Ovary (tissue), 9 donors: Measurements from ENCODE around the gene PMF1. TPM values are rescaled to one million over a fixed set of nuclear protein-coding genes. Genes with fewer than 3 reads are reported as not detected.

Experiments
- DNase-seq, 5 donors: peaks; one replicate each; pipeline ENCODE4 v3.0.0-alpha.2; 2019 to 2020
- H3K27ac ChIP-seq, 2 donors: fragments of 200-600 bp; one replicate each; pipeline versions ENCODE4 v1.5.1 to v1.8.0; 2019 to 2022
- H3K27me3 ChIP-seq: fragments of 200-600 bp; one replicate; pipeline ENCODE4 v1.8.0; 2022
- H3K36me3 ChIP-seq: fragments of 200-600 bp; sonication (generic); one replicate; pipeline ENCODE4 v1.5.1; 2019
- H3K4me1 ChIP-seq: one replicate; pipeline ENCODE4 v1.8.1; 2013; ENCODE audit warnings: mild to moderate bottlenecking, moderate library complexity; ENCODE audit not compliant: insufficient read depth
- H3K4me3 ChIP-seq: fragments of 200-600 bp; sonication (generic); one replicate; pipeline ENCODE4 v1.5.1; 2017
- H3K9me3 ChIP-seq, 2 donors: fragments of 200-600 bp in 1 of 2; sonication (generic) in 1 of 2; one replicate each; pipeline versions ENCODE4 v1.5.1 to v1.8.1; 2013 to 2019; ENCODE audit warnings: mild to moderate bottlenecking in 1 of 2, moderate library complexity in 1 of 2
- EP300 ChIP-seq: sonication (generic); formaldehyde crosslinking; IDR thresholded peaks from one replicate; pipeline ENCODE4 v1.6.1; 2017; ENCODE audit warnings: antibody characterized with exemption
- POLR2A ChIP-seq: fragments of 450-650 bp; IDR thresholded peaks from one replicate; pipeline ENCODE4 v1.6.1; 2017; ENCODE audit warnings: antibody characterized with exemption, mild to moderate bottlenecking, moderate library complexity
- WGBS, 3 donors: extraction: QIAGEN DNeasy Blood & Tissue Kit in 1 of 3; methylation state at CpG; one replicate each; pipeline versions ENCODE4 v1.1.5 to v1.1.7; 2013 to 2017; 5-methylcytosine and 5-hydroxymethylcytosine counted together
- intact Hi-C, 4 donors: fragments of 100-400 bp; cut with DNase I; formaldehyde crosslinking; loops; one replicate each; pipeline versions ENCODE4 v1.11.0 to v1.15.1; 2022 to 2023
- polyA plus RNA-seq, 2 donors: library from polyadenylated mRNA; stranded (reverse); fragments of 200-250 nt in 1 of 2; fragments of 350-450 nt in 1 of 2; fragmentation: Illumina TruSeq in 1 of 2; extraction: RNeasy Lipid Tissue Mini Kit (QIAGEN cat#74804) in 1 of 2; gene quantifications; one replicate each; pipeline ENCODE4 v1.2.3, GENCODE V29; 2013 to 2014
- total RNA-seq, 7 donors: library from RNA; depleted of rRNA in 2 of 7; stranded (reverse); fragments of >200 nt in 2 of 7; fragmentation: NEBNext Ultra II Directional in 3 of 7; extraction: Animal tissue kit (Norgen Biotek cat#: 25700) in 3 of 7; gene quantifications; one replicate each; pipeline versions ENCODE4 v1.1.0 to v1.2.4, GENCODE V29; 2016 to 2023
- TF ChIP-seq, protein P1 (sequence below), 3 donors: fragments of 450-650 bp in 2 of 3; fragments of 200-600 bp in 1 of 3; IDR thresholded peaks; one replicate each; pipeline versions ENCODE4 v1.5.1 to v1.8.0; 2016 to 2022; ENCODE audit warnings: antibody characterized with exemption in 3 of 3, mild to moderate bottlenecking in 1 of 3
- donor health status: DM: no; HTN: no; CAD: no; lungs with moderate emphysema.
- donor health status: DM: no; HTN: no; CAD: no.
- donor health status: Bipolar disorder and iron deficiency.
- donor health status: DM: yes; HTN: yes; CAD: no.
- donor health status: DM: no; HTN: no; CAD: no.
- donor health status: DM: yes; HTN: yes; CAD: no.

Gene PMF1
- total and polyA plus RNA-seq, 9 donors, result 35.0 to 84.2 (median 53.0) TPM

DNA sequence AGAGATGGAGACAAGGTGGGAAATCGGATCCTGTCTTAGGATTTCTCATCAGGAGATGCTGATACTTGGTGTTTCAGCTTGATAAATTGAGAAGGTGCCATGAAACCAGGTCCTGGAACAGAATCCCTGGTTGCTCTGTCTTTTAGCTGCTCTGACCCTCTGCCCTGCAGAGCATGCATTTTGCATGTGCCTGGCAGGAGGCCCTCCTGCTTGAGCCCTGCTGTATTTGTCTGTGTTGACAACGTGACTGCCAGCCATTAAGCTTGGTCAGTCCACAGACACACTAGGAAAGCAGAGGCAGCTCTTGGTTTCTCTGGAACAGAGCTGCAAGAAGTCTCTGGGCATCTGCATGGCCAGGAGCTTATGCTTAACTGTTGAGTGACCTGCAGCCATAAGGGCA is 16.4 kb upstream of the PMF1 start:
- no peak overlapping the region for H3K4me3 ChIP-seq
- H3K9me3 ChIP-seq, result no peaks in the 10 kb centered on the region
- 64 to 72% (median 70%) methylated on average over 2 of the region's 2 CpGs for WGBS, 3 donors
- DNase-seq, result no peak
- TF ChIP-seq, protein P1, sequence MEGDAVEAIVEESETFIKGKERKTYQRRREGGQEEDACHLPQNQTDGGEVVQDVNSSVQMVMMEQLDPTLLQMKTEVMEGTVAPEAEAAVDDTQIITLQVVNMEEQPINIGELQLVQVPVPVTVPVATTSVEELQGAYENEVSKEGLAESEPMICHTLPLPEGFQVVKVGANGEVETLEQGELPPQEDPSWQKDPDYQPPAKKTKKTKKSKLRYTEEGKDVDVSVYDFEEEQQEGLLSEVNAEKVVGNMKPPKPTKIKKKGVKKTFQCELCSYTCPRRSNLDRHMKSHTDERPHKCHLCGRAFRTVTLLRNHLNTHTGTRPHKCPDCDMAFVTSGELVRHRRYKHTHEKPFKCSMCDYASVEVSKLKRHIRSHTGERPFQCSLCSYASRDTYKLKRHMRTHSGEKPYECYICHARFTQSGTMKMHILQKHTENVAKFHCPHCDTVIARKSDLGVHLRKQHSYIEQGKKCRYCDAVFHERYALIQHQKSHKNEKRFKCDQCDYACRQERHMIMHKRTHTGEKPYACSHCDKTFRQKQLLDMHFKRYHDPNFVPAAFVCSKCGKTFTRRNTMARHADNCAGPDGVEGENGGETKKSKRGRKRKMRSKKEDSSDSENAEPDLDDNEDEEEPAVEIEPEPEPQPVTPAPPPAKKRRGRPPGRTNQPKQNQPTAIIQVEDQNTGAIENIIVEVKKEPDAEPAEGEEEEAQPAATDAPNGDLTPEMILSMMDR (IDR thresholded peaks at IDR 0.05), result no peak
- TF ChIP-seq POLR2A (no peak), EP300 (no peak)
- no peak overlapping the region for H3K27ac ChIP-seq
- no peaks in the 10 kb centered on the region for H3K36me3 ChIP-seq
- intact Hi-C loops, result no loop called here
- no peaks in the 10 kb centered on the region for H3K4me1 ChIP-seq
- no peaks in the 10 kb centered on the region for H3K27me3 ChIP-seq

- Histone ChIP-seq H3K4me1 (no peaks in the 10 kb centered on the region), H3K4me3 (no peak overlapping the region), H3K9me3 (no peaks in the 10 kb centered on the region), H3K27ac (no peak overlapping the region), H3K36me3 (no peaks in the 10 kb centered on the region), H3K27me3 (no peaks in the 10 kb centered on the region)
- DNase-seq, result no peak
- whole genome bisulfite sequencing, 3 donors, result 76 to 83% (median 81%) methylated on average over 5 of the region's 5 CpGs
- TF ChIP-seq EP300 (no peak), POLR2A (no peak)
- TF ChIP-seq, protein P1 (IDR thresholded peaks at IDR 0.05), result no peak
- intact Hi-C loops, result no loop called here
Measured at GRCh38 chr1:156198831-156199349, 13.9 kb upstream of the PMF1 start.

GRCh38 chr1:156200044-156200443 is 12.8 kb upstream of the PMF1 start:
- H3K36me3 ChIP-seq, result no peaks in the 10 kb centered on the region
- no peaks in the 10 kb centered on the region for H3K4me1 ChIP-seq
- DNase-seq, result no peak
- intact Hi-C loops, result no loop called here
- TF ChIP-seq POLR2A (no peak), EP300 (no peak)
- TF ChIP-seq, protein P1 (IDR thresholded peaks at IDR 0.05), result no peak
- H3K4me3 ChIP-seq, result no peak overlapping the region
- no peaks in the 10 kb centered on the region for H3K9me3 ChIP-seq
- no peaks in the 10 kb centered on the region for H3K27me3 ChIP-seq
- 92 to 97% (median 95%) methylated on average over 8 of the region's 8 CpGs for WGBS, 3 donors
- H3K27ac ChIP-seq, result no peak overlapping the region

DNA sequence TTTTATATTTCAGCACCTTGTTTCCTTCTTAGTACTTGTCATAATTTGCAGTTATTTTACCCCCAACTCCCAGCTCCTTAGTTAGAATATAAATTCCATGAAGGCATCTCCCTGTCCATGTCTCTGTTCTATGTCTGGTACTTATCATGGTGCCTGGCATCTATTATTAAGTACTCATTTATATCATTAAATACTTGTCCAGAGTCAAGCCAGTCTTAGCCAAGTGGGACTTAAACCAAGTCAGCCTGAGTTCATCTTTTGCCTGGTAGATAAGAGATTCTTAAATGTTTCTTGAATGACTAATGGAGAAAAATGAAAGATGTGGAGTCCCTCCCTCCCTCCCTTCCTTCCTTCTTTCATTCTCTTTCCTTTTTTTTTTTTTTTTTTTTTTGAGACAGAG is 9.5 kb upstream of the PMF1 start:
- H3K36me3 ChIP-seq, result no peaks in the 10 kb centered on the region
- intact Hi-C loops, result no loop called here
- no peak overlapping the region for H3K27ac ChIP-seq
- no peaks in the 10 kb centered on the region for H3K4me1 ChIP-seq
- H3K9me3 ChIP-seq, result no peaks in the 10 kb centered on the region
- no peak for DNase-seq
- no peaks in the 10 kb centered on the region for H3K27me3 ChIP-seq
- TF ChIP-seq EP300, result no peak
- H3K4me3 ChIP-seq, result no peak overlapping the region

- no peaks in the 10 kb centered on the region for H3K36me3 ChIP-seq
- intact Hi-C loops, result no loop called here
- no peak for TF ChIP-seq POLR2A
- TF ChIP-seq EP300, result no peak
- TF ChIP-seq, protein P1 (IDR thresholded peaks at IDR 0.05), result no peak
- 80 to 92% (median 90%) methylated on average over 3 of the region's 3 CpGs for WGBS, 3 donors
- no peaks in the 10 kb centered on the region for H3K27me3 ChIP-seq
- no peaks in the 10 kb centered on the region for H3K4me1 ChIP-seq
- no peak overlapping the region for H3K27ac ChIP-seq
- no peak for DNase-seq
- no peaks in the 10 kb centered on the region for H3K9me3 ChIP-seq
- H3K4me3 ChIP-seq, result no peak overlapping the region
Measured at GRCh38 chr1:156204686-156205085, 8.1 kb upstream of the PMF1 start.
